Thyroid gland (tissue), 4 donors: ENCODE results near the gene INAVA. TPM values are rescaled to one million over a fixed set of nuclear protein-coding genes. Genes with fewer than 3 reads are reported as not detected.

ENCODE experiments used
- DNase-seq, 2 donors: peaks; one replicate each; pipeline ENCODE4 v3.0.0-alpha.2; 2019
- H3K27ac ChIP-seq, 3 donors: fragments of 200-600 bp; sonication (generic); 1 replicate in 2 of 3; 2 replicates in 1 of 3; pipeline ENCODE4 v1.5.1; 2016 to 2019; ENCODE audit warnings: mild to moderate bottlenecking in 1 of 3, moderate library complexity in 1 of 3
- H3K27me3 ChIP-seq: fragments of 200-600 bp; sonication (generic); one replicate; pipeline ENCODE4 v1.5.1; 2019
- H3K36me3 ChIP-seq, 2 donors: fragments of 200-600 bp; sonication (generic); one replicate each; pipeline ENCODE4 v1.5.1; 2016 to 2019
- H3K4me1 ChIP-seq, 2 donors: fragments of 200-600 bp; sonication (generic); one replicate each; pipeline ENCODE4 v1.5.1; 2017 to 2019
- H3K4me3 ChIP-seq, 3 donors: fragments of 200-600 bp; sonication (generic); replicated peaks in 1 of 3; 1 replicate in 2 of 3; 2 replicates in 1 of 3; pipeline ENCODE4 v1.5.1; 2016; ENCODE audit warnings: mild to moderate bottlenecking in 1 of 3
- H3K9me3 ChIP-seq: fragments of 200-600 bp; sonication (generic); one replicate; pipeline ENCODE4 v1.5.1; 2017
- CTCF ChIP-seq, 6 experiments: fragments of 200-600 bp in 3 of 6; fragments of 450-650 bp in 3 of 6; sonication (generic) in 3 of 6; IDR thresholded peaks; one replicate each; pipeline ENCODE4 v1.5.1; 2016 to 2019; ENCODE audit warnings: antibody characterized with exemption in 6 of 6, mild to moderate bottlenecking in 2 of 6, inconsistent platforms in 1 of 6, moderate library complexity in 1 of 6
- POLR2A ChIP-seq, 2 donors: fragments of 450-650 bp; IDR thresholded peaks; one replicate each; pipeline ENCODE4 v1.6.1; 2017; ENCODE audit warnings: antibody characterized with exemption in 2 of 2, mild to moderate bottlenecking in 2 of 2, moderate library complexity in 1 of 2
- WGBS, 2 donors: methylation state at CpG; one replicate each; pipeline ENCODE4 v1.1.5; 2017; 5-methylcytosine and 5-hydroxymethylcytosine counted together
- intact Hi-C: fragments of 100-400 bp; cut with DNase I; formaldehyde crosslinking; loops from one replicate; pipeline ENCODE4 v1.15.1; 2023
- total RNA-seq, 4 donors: library from RNA; depleted of rRNA; stranded (reverse); fragments of >200 nt; gene quantifications; one replicate each; pipeline ENCODE4 v1.2.3, GENCODE V29; 2016

INAVA gene
- total RNA-seq, 4 donors from 2014 or later: 0.27 TPM; not detected in 3

GRCh38 chr1:200949626-200950025 is 54.9 kb downstream of the INAVA start:
- Histone ChIP-seq H3K27ac (no peak overlapping the region), H3K4me1 (no peaks in the 10 kb centered on the region), H3K4me3 (no peak overlapping the region), H3K36me3 (no peaks in the 10 kb centered on the region), H3K9me3 (no peaks in the 10 kb centered on the region), H3K27me3 (no peaks in the 10 kb centered on the region)
- no peak for DNase-seq
- TF ChIP-seq POLR2A (IDR thresholded peaks at IDR 0.05) (no peak), CTCF (IDR thresholded peaks at IDR 0.05) (no peak)
- intact Hi-C loops: no loop called here
- 81 to 88% methylated on average over 8 of the region's 8 CpGs for WGBS, 2 donors

- H3K27ac ChIP-seq: no peak overlapping the region
- WGBS, 2 donors: 86 to 88% methylated on average over 2 of the region's 2 CpGs
- no peaks in the 10 kb centered on the region for H3K9me3 ChIP-seq
- intact Hi-C loops: no loop called here
- DNase-seq: no peak
- H3K27me3 ChIP-seq: no peaks in the 10 kb centered on the region
- no peak for TF ChIP-seq POLR2A (IDR thresholded peaks at IDR 0.05)
- TF ChIP-seq CTCF (IDR thresholded peaks at IDR 0.05): no peak
- no peak overlapping the region for H3K4me3 ChIP-seq
- no peaks in the 10 kb centered on the region for H3K36me3 ChIP-seq
- no peaks in the 10 kb centered on the region for H3K4me1 ChIP-seq
Observed at GRCh38 chr1:200951016-200951415, 56.3 kb downstream of the INAVA start.

- no peaks in the 10 kb centered on the region for H3K27me3 ChIP-seq
- no peaks in the 10 kb centered on the region for H3K4me1 ChIP-seq
- no peaks in the 10 kb centered on the region for H3K36me3 ChIP-seq
- no peak for TF ChIP-seq POLR2A (IDR thresholded peaks at IDR 0.05)
- no peak for TF ChIP-seq CTCF (IDR thresholded peaks at IDR 0.05)
- DNase-seq: no peak
- no peaks in the 10 kb centered on the region for H3K9me3 ChIP-seq
- no peak overlapping the region for H3K27ac ChIP-seq
- H3K4me3 ChIP-seq: no peak overlapping the region
- intact Hi-C loops: no loop called here
- 84 to 87% methylated on average over 3 of the region's 3 CpGs for WGBS, 2 donors
Observed at GRCh38 chr1:200954434-200954833, 59.7 kb downstream of the INAVA start.

GRCh38 chr1:200958597-200958996 is 63.9 kb downstream of the INAVA start:
- DNase-seq: no peak
- Histone ChIP-seq H3K9me3 (no peaks in the 10 kb centered on the region), H3K27me3 (no peaks in the 10 kb centered on the region), H3K4me1 (no peaks in the 10 kb centered on the region), H3K27ac (no peak overlapping the region), H3K4me3 (no peak overlapping the region), H3K36me3 (no peaks in the 10 kb centered on the region)
- TF ChIP-seq POLR2A (IDR thresholded peaks at IDR 0.05) (no peak), CTCF (IDR thresholded peaks at IDR 0.05) (no peak)
- 90 to 93% methylated on average over 11 of the region's 11 CpGs for WGBS, 2 donors
- intact Hi-C loops: no loop called here

GRCh38 chr1:200959411-200959921 is 64.8 kb downstream of the INAVA start:
- TF ChIP-seq POLR2A (IDR thresholded peaks at IDR 0.05) (no peak), CTCF (IDR thresholded peaks at IDR 0.05) (no peak)
- H3K4me1 ChIP-seq: no peaks in the 10 kb centered on the region
- no peaks in the 10 kb centered on the region for H3K27me3 ChIP-seq
- H3K4me3 ChIP-seq: no peak overlapping the region
- no peaks in the 10 kb centered on the region for H3K36me3 ChIP-seq
- H3K27ac ChIP-seq: no peak overlapping the region
- no peaks in the 10 kb centered on the region for H3K9me3 ChIP-seq
- intact Hi-C loops: no loop called here
- DNase-seq: no peak
- 53 to 56% methylated on average over 10 to 15 of the region's 15 CpGs for WGBS, 2 donors
